ENCODE results near the gene ITGBL1. TPM values are rescaled to one million over a fixed set of nuclear protein-coding genes. Genes with fewer than 3 reads are reported as not detected.

The ITGBL1 gene
- total RNA-seq, 2 experiments from 2014 or later = 0.05 TPM; not detected in 1

DNA sequence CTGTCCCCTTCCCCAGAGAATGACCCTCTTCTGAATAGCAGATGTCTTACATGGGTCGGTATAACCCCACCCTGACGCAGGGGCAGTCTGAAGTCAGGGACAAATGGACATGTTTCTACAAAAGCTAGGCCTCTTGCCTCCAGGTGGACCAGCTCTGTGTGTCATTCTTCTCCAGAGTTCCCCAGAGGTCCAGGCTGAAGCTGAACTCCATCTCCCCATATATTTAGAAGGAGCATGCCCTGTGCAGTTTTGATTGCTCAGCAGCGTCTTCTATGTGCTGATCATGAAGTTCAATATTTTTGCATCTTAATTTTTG is 27.4 kb upstream of the ITGBL1 start:
- H3K9me3 Mint-ChIP-seq (ENCODE audit: low read depth) = no peaks in the 10 kb centered on the region
- no peak overlapping the region for H3K4me3 Mint-ChIP-seq
- H3K27ac Mint-ChIP-seq = no peak overlapping the region
- CTCF ChIA-PET = no interaction called here
- ATAC-seq (no peak), DNase-seq (no peak)
- peaks cover 3% of the 10 kb centered on the region for H3K27me3 Mint-ChIP-seq
- no peaks in the 10 kb centered on the region for H3K36me3 Mint-ChIP-seq
- H3K4me1 Mint-ChIP-seq = no peaks in the 10 kb centered on the region

DNA sequence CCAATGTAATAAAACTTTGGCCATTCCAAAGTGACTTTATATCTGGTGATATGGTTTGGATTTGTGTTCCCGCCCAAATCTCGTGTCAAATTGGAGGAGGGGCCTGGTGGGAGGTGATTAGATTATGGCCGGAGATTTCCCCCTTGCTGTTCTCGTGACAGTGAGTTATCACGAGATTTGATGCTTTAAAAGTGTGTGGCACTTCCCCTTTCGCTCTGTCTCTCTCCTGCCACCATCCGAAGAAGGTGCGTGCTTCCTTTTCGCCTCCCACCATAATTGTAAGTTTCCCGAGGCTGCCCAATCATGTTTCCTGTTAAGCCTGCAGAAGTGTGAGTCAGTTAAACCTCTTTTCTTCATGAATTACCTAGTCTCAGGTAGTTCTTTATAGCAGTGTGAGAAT is 26.9 kb upstream of the ITGBL1 start:
- Mint-ChIP-seq H3K4me1 (no peaks in the 10 kb centered on the region), H3K4me3 (no peak overlapping the region), H3K27me3 (peaks cover 3% of the 10 kb centered on the region), H3K27ac (no peak overlapping the region), H3K9me3 (ENCODE audit: low read depth) (no peaks in the 10 kb centered on the region), H3K36me3 (no peaks in the 10 kb centered on the region)
- ATAC-seq (no peak), DNase-seq (no peak)
- CTCF ChIA-PET = no interaction called here

DNA sequence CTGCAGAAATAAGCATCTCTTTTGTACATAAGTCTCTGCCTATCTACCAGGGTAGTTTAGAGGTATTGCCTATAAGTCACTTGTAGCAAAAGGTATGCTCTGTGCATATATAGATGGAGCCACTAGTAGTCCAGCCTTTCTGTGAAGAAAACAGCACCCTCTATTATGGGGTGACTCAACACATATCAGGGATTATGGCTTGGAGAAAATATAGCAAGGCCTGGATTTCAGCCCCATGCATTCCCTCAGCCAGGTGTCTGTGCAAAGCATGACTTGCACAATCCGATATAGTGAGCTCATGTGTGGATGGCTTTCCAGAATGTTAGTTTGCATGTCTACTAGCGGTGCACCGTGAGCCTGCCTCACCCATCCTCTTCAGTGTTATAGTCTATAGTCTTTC is 22.7 kb upstream of the ITGBL1 start:
- ATAC-seq (no peak), DNase-seq (no peak)
- Mint-ChIP-seq H3K27me3 (peaks cover 6% of the 10 kb centered on the region), H3K4me3 (no peak overlapping the region), H3K9me3 (ENCODE audit: low read depth) (no peaks in the 10 kb centered on the region), H3K27ac (no peak overlapping the region), H3K36me3 (no peaks in the 10 kb centered on the region), H3K4me1 (no peaks in the 10 kb centered on the region)
- CTCF ChIA-PET = no interaction called here

DNA sequence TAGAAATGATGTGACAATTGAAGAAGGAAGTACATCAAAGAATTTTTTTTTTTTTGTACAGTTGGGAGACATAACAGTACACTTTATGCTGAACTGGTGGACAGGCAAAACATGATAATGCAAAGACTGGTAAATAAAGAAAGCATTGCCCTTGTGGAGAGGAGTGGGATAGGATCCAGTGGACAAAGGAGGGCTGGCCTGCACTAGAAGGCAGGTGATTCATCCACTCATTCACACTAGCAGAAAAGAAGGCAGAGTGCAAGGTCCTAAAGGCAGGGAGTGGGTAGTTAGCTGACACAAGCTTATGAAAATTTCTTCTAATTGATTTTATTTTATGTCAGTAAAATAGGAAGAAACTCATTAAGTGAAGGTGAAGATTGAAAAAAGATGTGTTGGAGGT is 18.6 kb upstream of the ITGBL1 start:
- Mint-ChIP-seq H3K27me3 (peaks cover 6% of the 10 kb centered on the region), H3K27ac (no peak overlapping the region), H3K4me1 (no peaks in the 10 kb centered on the region), H3K4me3 (no peak overlapping the region), H3K9me3 (ENCODE audit: low read depth) (no peaks in the 10 kb centered on the region), H3K36me3 (no peaks in the 10 kb centered on the region)
- no peak for ATAC-seq
- CTCF ChIA-PET = no interaction called here
- DNase-seq = no peak

GRCh38 chr13:101434486-101434885 is 18.0 kb upstream of the ITGBL1 start:
- no peaks in the 10 kb centered on the region for H3K9me3 Mint-ChIP-seq (ENCODE audit: low read depth)
- H3K4me1 Mint-ChIP-seq = no peaks in the 10 kb centered on the region
- no peak overlapping the region for H3K4me3 Mint-ChIP-seq
- H3K27ac Mint-ChIP-seq = no peak overlapping the region
- DNase-seq (no peak), ATAC-seq (no peak)
- H3K36me3 Mint-ChIP-seq = no peaks in the 10 kb centered on the region
- CTCF ChIA-PET = no interaction called here
- peaks cover 5% of the 10 kb centered on the region for H3K27me3 Mint-ChIP-seq

GRCh38 chr13:101447852-101448251 is 4.6 kb upstream of the ITGBL1 start:
- Mint-ChIP-seq H3K9me3 (ENCODE audit: low read depth) (no peaks in the 10 kb centered on the region), H3K36me3 (no peaks in the 10 kb centered on the region), H3K4me1 (no peaks in the 10 kb centered on the region), H3K27ac (no peak overlapping the region), H3K4me3 (no peak overlapping the region), H3K27me3 (peaks cover 11% of the 10 kb centered on the region)
- no peak for ATAC-seq
- DNase-seq = no peak
- CTCF ChIA-PET = no interaction called here

DNA sequence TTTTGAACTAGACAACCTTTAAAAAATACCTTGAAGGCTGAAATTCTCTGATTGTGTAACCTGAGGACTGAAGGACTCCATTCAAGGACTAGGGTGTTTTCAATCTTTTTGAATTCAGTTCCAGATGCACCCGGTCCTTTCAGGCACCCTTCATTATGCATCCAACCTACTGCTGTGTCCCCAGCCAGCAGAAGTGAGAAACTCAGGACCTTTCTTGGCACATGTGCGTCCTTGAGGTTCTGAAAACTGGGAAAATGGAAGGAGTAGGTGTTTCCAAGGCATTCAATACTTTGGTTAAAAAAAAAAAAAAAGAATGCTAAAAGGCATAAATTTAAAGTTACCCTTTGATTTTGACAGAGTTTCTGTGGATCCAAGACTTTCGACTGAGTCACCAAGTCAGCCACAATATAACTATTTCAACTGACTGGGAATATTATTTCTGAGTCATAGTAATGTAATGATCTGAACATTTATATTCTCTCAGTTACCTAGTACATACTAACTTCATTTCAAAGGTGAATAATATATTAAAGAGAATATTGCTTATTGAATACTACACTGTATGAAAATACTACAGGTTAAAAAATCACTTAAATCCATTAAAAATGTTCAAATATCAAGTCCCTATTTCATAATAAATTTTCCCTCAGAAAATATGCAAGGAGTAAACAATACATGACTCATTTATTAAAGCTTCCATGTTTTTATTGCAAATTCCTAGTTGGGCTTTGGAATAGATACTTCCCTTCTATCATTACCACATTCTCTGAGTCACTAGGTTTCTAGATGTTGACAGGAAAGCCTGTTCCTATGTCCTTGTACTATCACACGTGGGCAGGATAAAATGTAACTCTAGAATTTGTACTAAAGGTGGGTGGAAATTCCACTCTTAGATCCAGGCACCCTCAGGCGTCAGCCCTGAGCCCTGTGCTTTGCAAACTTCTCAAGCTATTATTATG is 2.4 kb upstream of the ITGBL1 start:
- DNase-seq (no peak), ATAC-seq (no peak)
- Mint-ChIP-seq H3K36me3 (no peaks in the 10 kb centered on the region), H3K9me3 (ENCODE audit: low read depth) (no peaks in the 10 kb centered on the region), H3K4me3 (no peak overlapping the region), H3K27me3 (peaks cover 23% of the 10 kb centered on the region), H3K4me1 (peaks cover 1% of the 10 kb centered on the region), H3K27ac (no peak overlapping the region)
- CTCF ChIA-PET = no interaction called here

GRCh38 chr13:101450749-101451130 is 1.7 kb upstream of the ITGBL1 start:
- Mint-ChIP-seq H3K4me3 (no peak overlapping the region), H3K27ac (no peak overlapping the region), H3K27me3 (peaks cover 23% of the 10 kb centered on the region), H3K36me3 (no peaks in the 10 kb centered on the region), H3K4me1 (peaks cover 1% of the 10 kb centered on the region), H3K9me3 (ENCODE audit: low read depth) (no peaks in the 10 kb centered on the region)
- CTCF ChIA-PET = no interaction called here
- ATAC-seq (no peak), DNase-seq (no peak)

DNA sequence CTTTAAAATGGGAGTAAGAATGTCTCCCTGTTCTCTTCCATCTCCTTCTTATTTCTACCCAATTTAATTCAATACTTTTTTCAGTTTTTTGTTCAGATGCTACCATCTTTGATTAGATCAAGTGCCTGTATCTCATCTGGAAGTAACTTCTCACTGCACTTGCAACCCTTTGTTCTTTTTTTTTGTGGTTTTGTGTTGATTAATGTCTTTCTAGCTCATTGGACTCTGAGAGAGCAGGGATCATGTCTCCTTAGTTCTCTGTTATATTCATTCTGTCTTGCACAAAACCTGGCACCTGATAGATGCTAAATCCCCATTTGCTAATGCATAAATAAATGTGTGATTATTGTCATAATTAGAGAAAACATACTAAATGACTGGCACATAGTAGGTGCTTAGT is 834 bp upstream of the ITGBL1 start:
- no peak overlapping the region for H3K27ac Mint-ChIP-seq
- peaks cover 23% of the 10 kb centered on the region for H3K27me3 Mint-ChIP-seq
- peaks cover 1% of the 10 kb centered on the region for H3K4me1 Mint-ChIP-seq
- no peaks in the 10 kb centered on the region for H3K9me3 Mint-ChIP-seq (ENCODE audit: low read depth)
- DNase-seq (no peak), ATAC-seq (no peak)
- H3K36me3 Mint-ChIP-seq = no peaks in the 10 kb centered on the region
- CTCF ChIA-PET = no interaction called here
- H3K4me3 Mint-ChIP-seq = no peak overlapping the region

DNA sequence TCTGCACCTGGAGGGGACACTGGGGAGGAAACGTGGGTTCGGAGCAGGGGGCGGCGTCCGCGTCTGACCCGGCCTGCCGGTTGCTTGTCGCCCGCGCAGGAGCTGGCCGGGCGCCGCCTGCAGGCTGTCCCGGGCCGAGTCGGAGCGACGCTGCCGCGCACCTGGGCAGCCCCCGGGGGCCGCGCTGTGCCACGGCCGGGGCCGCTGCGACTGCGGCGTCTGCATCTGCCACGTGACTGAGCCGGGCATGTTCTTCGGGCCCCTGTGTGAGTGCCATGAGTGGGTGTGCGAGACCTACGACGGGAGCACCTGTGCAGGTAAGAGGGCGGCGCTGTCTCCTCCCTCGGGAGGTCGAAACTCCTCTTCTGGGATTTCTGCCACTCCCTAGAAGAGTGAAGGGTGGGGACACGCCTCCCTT is 1.3 kb downstream of the ITGBL1 start:
- H3K9me3 Mint-ChIP-seq (ENCODE audit: low read depth) = no peaks in the 10 kb centered on the region
- peak; percentile 55 for ATAC-seq
- peaks cover 28% of the 10 kb centered on the region for H3K27me3 Mint-ChIP-seq
- peak overlapping the region; percentile 43 for H3K4me3 Mint-ChIP-seq
- no peak for DNase-seq
- no peaks in the 10 kb centered on the region for H3K36me3 Mint-ChIP-seq
- no peak overlapping the region for H3K27ac Mint-ChIP-seq
- CTCF ChIA-PET = no interaction called here
- peaks cover 4% of the 10 kb centered on the region for H3K4me1 Mint-ChIP-seq

- CTCF ChIA-PET = no interaction called here
- ATAC-seq (no peak), DNase-seq (no peak)
- peaks cover 4% of the 10 kb centered on the region for H3K4me1 Mint-ChIP-seq
- peaks cover 28% of the 10 kb centered on the region for H3K27me3 Mint-ChIP-seq
- H3K4me3 Mint-ChIP-seq = no peak overlapping the region
- no peaks in the 10 kb centered on the region for H3K9me3 Mint-ChIP-seq (ENCODE audit: low read depth)
- H3K27ac Mint-ChIP-seq = no peak overlapping the region
- H3K36me3 Mint-ChIP-seq = no peaks in the 10 kb centered on the region
Measured at GRCh38 chr13:101454767-101455166, 2.3 kb downstream of the ITGBL1 start.

GRCh38 chr13:101455863-101456262 is 3.4 kb downstream of the ITGBL1 start:
- ATAC-seq (no peak), DNase-seq (no peak)
- Mint-ChIP-seq H3K9me3 (ENCODE audit: low read depth) (no peaks in the 10 kb centered on the region), H3K27me3 (peaks cover 28% of the 10 kb centered on the region), H3K27ac (no peak overlapping the region), H3K36me3 (no peaks in the 10 kb centered on the region), H3K4me3 (no peak overlapping the region), H3K4me1 (peaks cover 4% of the 10 kb centered on the region)
- CTCF ChIA-PET = no interaction called here

DNA sequence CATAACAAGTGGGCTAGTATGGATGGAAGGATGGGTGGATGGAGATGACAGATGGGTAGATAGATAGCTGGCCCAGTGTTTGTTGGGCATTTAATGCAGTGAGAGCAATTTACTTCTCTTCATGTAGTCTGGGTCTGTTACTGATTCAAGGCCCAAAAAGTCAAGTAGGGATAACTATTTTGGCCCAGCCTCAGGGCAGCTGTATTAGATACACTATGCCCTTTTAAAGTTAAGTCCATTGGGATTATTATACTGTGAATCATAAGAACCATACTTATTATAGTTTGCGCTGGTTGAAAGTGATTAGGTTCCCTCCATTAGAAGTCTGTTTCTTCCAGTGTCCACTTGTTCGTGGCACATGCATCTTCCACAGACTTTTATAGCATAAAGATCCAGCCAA is 4.7 kb downstream of the ITGBL1 start:
- ATAC-seq (no peak), DNase-seq (no peak)
- CTCF ChIA-PET = no interaction called here
- Mint-ChIP-seq H3K27me3 (peaks cover 23% of the 10 kb centered on the region), H3K27ac (no peak overlapping the region), H3K9me3 (ENCODE audit: low read depth) (no peaks in the 10 kb centered on the region), H3K4me1 (peaks cover 4% of the 10 kb centered on the region), H3K36me3 (no peaks in the 10 kb centered on the region), H3K4me3 (no peak overlapping the region)

- Mint-ChIP-seq H3K9me3 (ENCODE audit: low read depth) (no peaks in the 10 kb centered on the region), H3K4me3 (no peak overlapping the region), H3K36me3 (no peaks in the 10 kb centered on the region), H3K27ac (no peak overlapping the region), H3K4me1 (no peaks in the 10 kb centered on the region), H3K27me3 (peaks cover 12% of the 10 kb centered on the region)
- CTCF ChIA-PET = no interaction called here
- ATAC-seq (no peak), DNase-seq (no peak)
Measured at GRCh38 chr13:101465877-101466276, 13.4 kb downstream of the ITGBL1 start.

DNA sequence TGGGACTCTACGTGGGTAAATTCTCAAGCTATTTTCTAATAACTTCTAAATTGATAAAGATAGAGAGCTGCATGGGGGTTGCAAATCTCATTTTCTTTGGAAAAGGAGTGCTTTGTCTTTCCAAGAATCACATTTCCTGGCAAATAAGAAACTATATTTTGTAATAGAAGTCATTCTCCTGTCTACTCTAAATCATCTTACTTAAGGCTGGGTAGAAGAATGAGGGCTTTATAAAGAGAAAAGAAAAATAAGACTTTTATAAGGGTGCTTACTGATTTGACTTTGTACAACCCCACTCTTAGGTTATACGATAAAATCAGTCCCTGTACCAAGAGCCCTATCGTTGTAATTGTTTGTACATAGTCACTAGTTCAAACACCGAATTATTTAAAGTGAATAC is 14.9 kb downstream of the ITGBL1 start:
- ATAC-seq (no peak), DNase-seq (no peak)
- Mint-ChIP-seq H3K27ac (no peak overlapping the region), H3K4me3 (no peak overlapping the region), H3K27me3 (peaks cover 12% of the 10 kb centered on the region), H3K4me1 (no peaks in the 10 kb centered on the region), H3K9me3 (ENCODE audit: low read depth) (no peaks in the 10 kb centered on the region), H3K36me3 (no peaks in the 10 kb centered on the region)
- CTCF ChIA-PET = no interaction called here

All from activated CD8-positive, alpha-beta memory T cell treated with anti-CD3 and anti-CD28 coated beads, Interleukin-2, amount 10 ng/mL, durations not matched to agents 7 days and 5 days (primary cell).